K562 (cell line): ENCODE measurements around the gene MATN1. TPM values are rescaled to one million over a fixed set of nuclear protein-coding genes. Genes with fewer than 3 reads are reported as not detected.

Experiments
- CEBPB ChIP-seq: fragments of 450-650 bp; IDR thresholded peaks from 2 replicates; pipeline ENCODE4 v1.6.1; 2016; ENCODE audit warnings: missing genetic modification characterization, missing compliant biosample characterization
- EHMT2 ChIP-seq: fragments of 450-650 bp; IDR thresholded peaks from 2 replicates; pipeline ENCODE4 v1.6.1; 2018; ENCODE audit warnings: antibody characterized with exemption
- ETV1 ChIP-seq: fragments of 450-650 bp; conservative IDR thresholded peaks from 2 replicates; pipeline ENCODE4 v1.6.1; 2016; ENCODE audit warnings: missing genetic modification characterization, control low read depth, low read depth, missing compliant biosample characterization
- GABPB2 ChIP-seq: fragments of 250-450 bp; sonication (Bioruptor Pico); conservative IDR thresholded peaks from 2 replicates; pipeline ENCODE4 v1.5.1; 2021; ENCODE audit warnings: mild to moderate bottlenecking
- MAFG ChIP-seq: fragments of 450-650 bp; conservative IDR thresholded peaks from 2 replicates; pipeline ENCODE4 v1.6.1; 2016; ENCODE audit warnings: missing genetic modification characterization, missing compliant biosample characterization
- RNF219 ChIP-seq: fragments of 250-450 bp; sonication (Bioruptor Pico); IDR thresholded peaks from 2 replicates; pipeline ENCODE4 v1.5.0; 2022; ENCODE audit warnings: mild to moderate bottlenecking
- SLC30A9 ChIP-seq: fragments of 250-450 bp; sonication (Bioruptor Pico); IDR thresholded peaks from 2 replicates; pipeline ENCODE4 v1.8.0; 2022; ENCODE audit warnings: mild to moderate bottlenecking, moderate library complexity
- SMARCC2 ChIP-seq: fragments of 450-650 bp; IDR thresholded peaks from 2 replicates; pipeline ENCODE4 v1.6.1; 2017; ENCODE audit warnings: antibody characterized with exemption, moderate library complexity, mild to moderate bottlenecking, low read depth
- ZBTB43 ChIP-seq: sonication (generic); formaldehyde crosslinking; IDR thresholded peaks from 2 replicates; pipeline ENCODE4 v1.8.0; 2023; ENCODE audit warnings: mild to moderate bottlenecking, missing genetic modification reagents
- ZNF146 ChIP-seq: IDR thresholded peaks from one replicate; pipeline ENCODE4 v1.6.1; 2018; ENCODE audit warnings: missing compliant biosample characterization; ENCODE audit not compliant: unreplicated experiment
- ZNF395 ChIP-seq: fragments of 200-800 bp; sonication (Bioruptor generic); IDR thresholded peaks from 2 replicates; pipeline ENCODE4 v1.6.1; 2017; ENCODE audit warnings: missing genetic modification characterization, missing compliant biosample characterization
- ZNF444 ChIP-seq: fragments of 250-450 bp; sonication (Bioruptor Pico); IDR thresholded peaks from 2 replicates; pipeline ENCODE4 v1.4.0; 2020; ENCODE audit warnings: mild to moderate bottlenecking, moderate library complexity
- ZNF518B ChIP-seq: fragments of 250-450 bp; sonication (Bioruptor Pico); IDR thresholded peaks from 2 replicates; pipeline ENCODE4 v1.5.0; 2021; ENCODE audit warnings: mild to moderate bottlenecking, moderate library complexity
- ZNF586 ChIP-seq: fragments of 450-650 bp; formaldehyde crosslinking; conservative IDR thresholded peaks from 2 replicates; pipeline ENCODE4 v1.4.0; 2020; ENCODE audit warnings: mild to moderate bottlenecking, moderate library complexity
- ZNF639 ChIP-seq, 2 experiments: fragments of 200-800 bp in 1 of 2; sonication (Bioruptor generic) in 1 of 2; sonication (generic) in 1 of 2; formaldehyde crosslinking in 1 of 2; IDR thresholded peaks in 1 of 2; conservative IDR thresholded peaks in 1 of 2; 2 replicates each; pipeline versions ENCODE4 v1.5.0 to v1.6.1; 2016 to 2020; ENCODE audit warnings: missing compliant biosample characterization in 1 of 2, missing genetic modification characterization in 1 of 2, missing genetic modification reagents in 1 of 2
- ZNF75A ChIP-seq: fragments of 450-650 bp; formaldehyde crosslinking; IDR thresholded peaks from 2 replicates; pipeline ENCODE4 v1.4.0; 2020; ENCODE audit warnings: mild to moderate bottlenecking
- ZNF766 ChIP-seq: fragments of 200-800 bp; sonication (Bioruptor generic); conservative IDR thresholded peaks from 2 replicates; pipeline ENCODE4 v1.6.1; 2016; ENCODE audit warnings: missing genetic modification characterization, missing compliant biosample characterization
- polyA plus RNA-seq, 8 experiments: library from polyadenylated mRNA; depleted of rRNA in 4 of 8; stranded (reverse) in 5 of 8; unstranded in 3 of 8; fragments of >200 nt; fragmentation: Nextera tagmentation in 2 of 8; fragmentation: Illumina TruSeq in 1 of 8; extraction: Ambion mirVana in 2 of 8; extraction: Trizol in 1 of 8; gene quantifications; 2 replicates each; pipeline versions ENCODE4 v1.2.1 to v1.2.3, GENCODE V29; 2011 to 2014; ENCODE audit warnings: inconsistent platforms in 1 of 8, missing spikeins in 1 of 8
- total RNA-seq, 7 experiments: library from RNA; depleted of rRNA in 6 of 7; stranded (reverse); fragments of >200 nt in 6 of 7; fragmentation: Illumina TruSeq in 2 of 7; extraction: Trizol in 2 of 7; gene quantifications; 2 replicates each; pipeline versions ENCODE4 v1.2.1 to v1.2.3, GENCODE V29; 2011 to 2021; ENCODE audit warnings: low replicate concordance in 1 of 7

The MATN1 gene
- total and polyA plus RNA-seq, 9 of the 15 experiments (the other 6 are each of a cell fraction or from before 2014, with no cell fraction given): 0.10 to 2.3 (median 1.2) TPM

- TF ChIP-seq ZNF444 (CRISPR knock-in tag) (no peak), ZNF395 (CRISPR knock-in tag) (peak; percentile 95; the same call in 1 of the 2 replicates), ZNF766 (CRISPR knock-in tag) (peak; percentile 69), ETV1 (tag) (peak; percentile 59; the same call in 1 of the 2 replicates), SMARCC2 (no peak), ZNF639 (CRISPR knock-in tag; conservative IDR thresholded peaks at IDR 0.05 in 1 of 2, IDR thresholded peaks at IDR 0.05 in 1 of 2) (peak in 1 of 2 experiments; percentile 95; a peak in 2 of 4 replicates), CEBPB (tag) (no peak), MAFG (no peak), ZNF75A (CRISPR knock-in tag) (peak; percentile 64; the same call in 1 of the 2 replicates), RNF219 (CRISPR knock-in tag) (no peak), EHMT2 (no peak), ZNF146 (peak; percentile 30), ZNF586 (CRISPR knock-in tag) (no peak), ZNF518B (CRISPR knock-in tag) (no peak), ZBTB43 (CRISPR knock-in tag) (no peak; the same call in none of the 2 replicates), SLC30A9 (CRISPR knock-in tag) (no peak), GABPB2 (CRISPR knock-in tag) (peak; percentile 45)
Observed at GRCh38 chr1:30718636-30719405, 4.6 kb downstream of the MATN1 start (continued).
